ENCODE data around the gene MDK.

- TF ChIP-seq TAF1 (IDR thresholded peaks at IDR 0.05; ENCODE audit: low read depth, low read length) (no peak), POLR2AphosphoS5 (IDR thresholded peaks at IDR 0.05; ENCODE audit: low read depth, low read length) (no peak)
Observed at GRCh38 chr11:46364056-46364455, 17.4 kb upstream of the MDK start.
